AG09319 (cell line): ENCODE measurements around the gene MDP1.
A peak's percentile ranks its signal among the peaks of the same experiment; 100 is the strongest.

Source experiments
- DNase-seq: peaks from one replicate; pipeline ENCODE4 v3.0.0-alpha.2; 2010; ENCODE audit warnings: low read depth; ENCODE audit errors: extremely low read depth
- CTCF ChIP-seq: IDR thresholded peaks from 2 replicates; pipeline ENCODE4 v1.5.1; 2011; ENCODE audit warnings: low read depth, mild to moderate bottlenecking, inconsistent platforms, low read length, moderate library complexity

The MDP1 gene

GRCh38 chr14:24260780-24261157 lies 44.9 kb upstream of the MDP1 start:
- DNase-seq = no peak
- TF ChIP-seq CTCF = no peak

GRCh38 chr14:24260026-24260779 lies 44.3 kb upstream of the MDP1 start:
- TF ChIP-seq CTCF = no peak
- DNase-seq = no peak

- DNase-seq = peak; percentile 7
- no peak for TF ChIP-seq CTCF
Observed at GRCh38 chr14:24259282-24260025, 43.6 kb upstream of the MDP1 start.

- no peak for DNase-seq
- TF ChIP-seq CTCF = no peak
Observed at GRCh38 chr14:24258548-24259265, 42.8 kb upstream of the MDP1 start.

GRCh38 chr14:24258119-24258518 lies 42.3 kb upstream of the MDP1 start:
- no peak for TF ChIP-seq CTCF
- no peak for DNase-seq

GRCh38 chr14:24256960-24257359 lies 41.1 kb upstream of the MDP1 start:
- TF ChIP-seq CTCF = no peak
- DNase-seq = no peak
